Psoas muscle (tissue), 8 donors: ENCODE results near the gene IGSF9B. TPM values are rescaled to one million over a fixed set of nuclear protein-coding genes. Genes with fewer than 3 reads are reported as not detected.

Experiments
- ATAC-seq, 4 donors: fragments of 200-7000 bp; cut with Tn5 transposase; one replicate each; pipeline ENCODE4 v1.9.1; 2020; ENCODE audit warnings: moderate library complexity in 3 of 4, mild to moderate bottlenecking in 2 of 4
- DNase-seq, 2 donors: peaks; one replicate each; pipeline ENCODE4 v3.0.0-alpha.2; 2020
- H3K27ac ChIP-seq: fragments of 200-600 bp; one replicate; pipeline ENCODE4 v1.8.0; 2022
- H3K27me3 ChIP-seq, 3 donors: fragments of 200-600 bp in 1 of 3; one replicate each; pipeline versions ENCODE4 v1.6.1 to v1.8.0; 2013 to 2022; ENCODE audit warnings: low read length in 2 of 3, mild to moderate bottlenecking in 2 of 3, moderate library complexity in 1 of 3; ENCODE audit not compliant: insufficient read depth in 3 of 3
- H3K36me3 ChIP-seq, 2 donors: fragments of 200-600 bp in 1 of 2; one replicate each; pipeline versions ENCODE4 v1.6.1 to v1.8.0; 2013 to 2022; ENCODE audit warnings: low read depth in 1 of 2, mild to moderate bottlenecking in 1 of 2, moderate library complexity in 1 of 2; ENCODE audit not compliant: insufficient read depth in 1 of 2
- H3K4me1 ChIP-seq: fragments of 200-600 bp; one replicate; pipeline ENCODE4 v1.8.0; 2022
- H3K4me3 ChIP-seq: fragments of 200-600 bp; one replicate; pipeline ENCODE4 v1.8.0; 2022; ENCODE audit warnings: mild to moderate bottlenecking
- H3K9me3 ChIP-seq: fragments of 200-600 bp; one replicate; pipeline ENCODE4 v1.8.0; 2022
- WGBS, 3 donors: extraction: QIAGEN DNeasy Blood & Tissue Kit; methylation state at CpG; one replicate each; pipeline versions ENCODE4 v1.1.6 to v1.1.7; 2013; 5-methylcytosine and 5-hydroxymethylcytosine counted together
- intact Hi-C, 2 donors: fragments of 100-400 bp; cut with DNase I; formaldehyde crosslinking; loops; one replicate each; pipeline versions ENCODE4 v1.11.0 to v1.14.2; 2022
- polyA plus RNA-seq, 3 donors: library from polyadenylated mRNA; stranded (reverse); fragments of 200-250 nt; gene quantifications; one replicate each; pipeline ENCODE4 v1.2.3, GENCODE V29; 2013
- total RNA-seq, 4 donors: library from RNA; stranded (reverse); fragmentation: NEBNext Ultra II Directional in 2 of 4; extraction: Animal tissue kit (Norgen Biotek cat#: 25700) in 2 of 4; gene quantifications; one replicate each; pipeline versions ENCODE4 v1.2.1 to v1.2.4, GENCODE V29; 2021 to 2023
- TF ChIP-seq, protein P1 (sequence below): fragments of 200-600 bp; IDR thresholded peaks from one replicate; pipeline ENCODE4 v1.8.0; 2022; ENCODE audit warnings: antibody characterized with exemption
- donor health status: healthy with polysubstance abuse.
- donor health status: DM: no; HTN: no; CAD: no; lungs with moderate emphysema.
- donor health status: Bipolar disorder and iron deficiency.
- donor health status: healthy.
- donor health status: DM: yes; HTN: yes; CAD: no.
- donor health status: DM: no; HTN: no; CAD: no.
- donor health status: DM: no; HTN: no; CAD: no.
- donor health status: DM: yes; HTN: yes; CAD: no.

IGSF9B gene
- total and polyA plus RNA-seq, 7 donors = 0.56 to 3.4 (median 0.87) TPM

DNA sequence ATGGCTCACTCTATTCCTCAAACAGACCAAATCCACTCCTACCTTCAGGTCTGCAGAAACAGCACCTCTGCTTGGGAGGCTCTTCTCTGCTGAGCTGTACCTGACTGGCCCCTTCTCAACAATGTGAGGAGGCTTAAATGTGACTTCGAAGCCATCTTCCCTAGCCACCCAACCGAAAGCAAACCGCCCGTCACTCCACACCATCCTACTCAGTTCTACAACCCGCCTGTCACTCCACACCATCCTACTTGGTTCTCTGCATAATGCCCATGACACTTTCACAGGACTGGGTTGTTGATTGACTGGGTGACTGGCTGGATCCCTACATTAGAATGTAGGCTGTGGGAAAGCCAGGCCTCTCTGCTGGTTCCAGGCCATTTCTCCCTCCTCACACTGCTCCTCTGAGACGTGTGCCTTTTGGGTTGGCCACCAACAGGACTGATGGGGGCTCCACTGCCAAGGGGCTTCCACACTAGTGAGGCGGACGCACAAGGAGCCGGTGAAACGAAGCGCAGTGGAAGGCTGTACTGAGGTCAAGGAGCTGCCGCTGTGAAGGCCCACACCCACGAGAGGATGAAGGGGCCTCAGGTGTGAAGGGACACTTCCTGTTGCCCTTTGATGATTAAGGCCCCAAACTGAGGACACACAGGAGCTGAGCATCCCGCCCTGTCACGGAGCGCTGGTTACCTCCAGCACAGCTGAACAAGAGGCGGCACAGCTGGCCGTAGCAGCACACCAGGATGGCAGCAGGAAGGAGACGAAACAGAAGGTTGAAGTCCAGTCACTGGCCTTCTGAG, 64.0 kb downstream of the IGSF9B start:
- H3K4me1 ChIP-seq = no peaks in the 10 kb centered on the region
- TF ChIP-seq, protein P1, sequence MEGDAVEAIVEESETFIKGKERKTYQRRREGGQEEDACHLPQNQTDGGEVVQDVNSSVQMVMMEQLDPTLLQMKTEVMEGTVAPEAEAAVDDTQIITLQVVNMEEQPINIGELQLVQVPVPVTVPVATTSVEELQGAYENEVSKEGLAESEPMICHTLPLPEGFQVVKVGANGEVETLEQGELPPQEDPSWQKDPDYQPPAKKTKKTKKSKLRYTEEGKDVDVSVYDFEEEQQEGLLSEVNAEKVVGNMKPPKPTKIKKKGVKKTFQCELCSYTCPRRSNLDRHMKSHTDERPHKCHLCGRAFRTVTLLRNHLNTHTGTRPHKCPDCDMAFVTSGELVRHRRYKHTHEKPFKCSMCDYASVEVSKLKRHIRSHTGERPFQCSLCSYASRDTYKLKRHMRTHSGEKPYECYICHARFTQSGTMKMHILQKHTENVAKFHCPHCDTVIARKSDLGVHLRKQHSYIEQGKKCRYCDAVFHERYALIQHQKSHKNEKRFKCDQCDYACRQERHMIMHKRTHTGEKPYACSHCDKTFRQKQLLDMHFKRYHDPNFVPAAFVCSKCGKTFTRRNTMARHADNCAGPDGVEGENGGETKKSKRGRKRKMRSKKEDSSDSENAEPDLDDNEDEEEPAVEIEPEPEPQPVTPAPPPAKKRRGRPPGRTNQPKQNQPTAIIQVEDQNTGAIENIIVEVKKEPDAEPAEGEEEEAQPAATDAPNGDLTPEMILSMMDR = no peak
- H3K4me3 ChIP-seq = no peak overlapping the region
- H3K9me3 ChIP-seq = no peaks in the 10 kb centered on the region
- ATAC-seq (no peak), DNase-seq (no peak)
- intact Hi-C loops = no loop called here
- peaks cover 0 to 2% (median 0%) of the 10 kb centered on the region in 3 donors for H3K27me3 ChIP-seq
- 85 to 90% (median 87%) methylated on average over 19 of the region's 19 CpGs for WGBS, 3 donors
- no peaks in the 10 kb centered on the region for H3K36me3 ChIP-seq
- H3K27ac ChIP-seq = no peak overlapping the region

DNA sequence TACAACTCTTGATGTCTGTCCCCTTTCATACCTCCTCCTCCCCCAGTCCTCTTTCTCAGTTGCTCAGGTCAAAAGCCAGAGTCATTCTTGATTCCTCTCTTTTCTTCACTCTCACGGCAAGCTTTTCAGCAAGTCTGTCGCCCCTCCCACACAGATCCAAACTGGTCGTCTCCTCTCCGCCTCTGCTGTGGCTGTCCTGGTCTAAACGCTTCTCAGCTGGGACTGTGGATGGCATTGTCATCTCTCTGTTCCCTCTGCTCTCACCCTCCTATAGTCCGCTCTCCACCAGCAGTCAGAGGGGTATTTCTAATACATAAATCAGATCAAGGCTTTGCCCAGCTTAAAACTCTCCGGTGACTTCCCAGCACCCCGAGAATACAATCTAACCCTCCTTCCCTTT, 64.6 kb downstream of the IGSF9B start:
- intact Hi-C loops = no loop called here
- Histone ChIP-seq H3K27ac (no peak overlapping the region), H3K36me3 (no peaks in the 10 kb centered on the region), H3K27me3 (peaks cover 0 to 2% (median 0%) of the 10 kb centered on the region in 3 donors), H3K4me3 (no peak overlapping the region), H3K9me3 (no peaks in the 10 kb centered on the region), H3K4me1 (no peaks in the 10 kb centered on the region)
- 72 to 79% (median 75%) methylated on average over 8 of the region's 8 CpGs for WGBS, 3 donors
- ATAC-seq = no peak
- TF ChIP-seq, protein P1 = no peak
- no peak for DNase-seq

DNA sequence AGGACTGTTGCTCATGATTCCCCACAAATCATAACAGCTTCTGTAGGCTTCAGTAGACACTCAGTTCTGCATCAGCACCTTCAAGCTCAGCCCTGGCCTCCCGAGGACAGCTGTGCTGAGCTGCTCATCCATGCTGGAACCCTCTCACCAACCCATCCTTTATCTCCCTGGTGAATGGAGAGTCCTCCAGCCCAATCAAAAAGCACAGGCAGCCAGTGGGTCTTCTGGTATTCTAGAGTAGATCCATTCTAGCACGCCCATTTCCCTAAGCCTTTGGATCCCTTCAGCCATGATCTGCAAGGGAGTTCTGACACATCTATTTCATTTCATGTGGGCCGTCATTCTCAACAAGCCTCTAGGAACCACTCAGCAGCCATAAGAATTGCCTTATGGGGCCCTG, 66.9 kb downstream of the IGSF9B start:
- H3K4me3 ChIP-seq = no peak overlapping the region
- intact Hi-C loops = no loop called here
- DNase-seq = no peak
- no peaks in the 10 kb centered on the region for H3K36me3 ChIP-seq
- TF ChIP-seq, protein P1 = no peak
- 76 to 84% (median 80%) methylated on average over 3 of the region's 3 CpGs for WGBS, 3 donors
- no peaks in the 10 kb centered on the region for H3K27me3 ChIP-seq
- H3K4me1 ChIP-seq = no peaks in the 10 kb centered on the region
- no peaks in the 10 kb centered on the region for H3K9me3 ChIP-seq
- no peak overlapping the region for H3K27ac ChIP-seq
- ATAC-seq = no peak

DNA sequence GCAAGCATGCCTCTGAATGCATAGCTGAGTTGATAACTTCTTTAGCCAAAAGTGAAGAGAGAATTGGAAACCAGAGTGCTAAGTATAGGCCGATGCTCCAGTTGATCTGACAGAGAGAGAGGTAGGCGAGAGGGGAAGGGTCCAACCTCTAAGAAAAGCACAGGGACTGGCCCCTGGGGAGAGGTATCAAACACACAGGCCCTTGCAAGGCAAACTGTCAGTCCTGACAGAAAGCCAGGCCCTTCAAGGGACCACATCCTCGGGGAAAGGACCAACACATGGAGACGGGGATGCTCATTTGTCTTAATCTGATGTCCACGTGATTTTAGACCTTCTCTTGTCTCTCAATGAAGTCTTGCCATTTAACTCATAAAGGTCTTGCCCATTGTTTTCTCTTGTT, 67.6 kb downstream of the IGSF9B start:
- no peaks in the 10 kb centered on the region for H3K27me3 ChIP-seq
- no peak overlapping the region for H3K4me3 ChIP-seq
- no peaks in the 10 kb centered on the region for H3K4me1 ChIP-seq
- TF ChIP-seq, protein P1 = no peak
- ATAC-seq (no peak), DNase-seq (no peak)
- intact Hi-C loops = no loop called here
- H3K9me3 ChIP-seq = no peaks in the 10 kb centered on the region
- no peak overlapping the region for H3K27ac ChIP-seq
- 71 to 83% (median 74%) methylated on average over 5 of the region's 5 CpGs for WGBS, 3 donors
- no peaks in the 10 kb centered on the region for H3K36me3 ChIP-seq
